GM23338 (cell line): Measurements from ENCODE around the gene DOCK11.

Experiments
- CTCF ChIP-seq, 2 experiments: fragments of 200-600 bp in 1 of 2; sonication (generic) in 1 of 2; conservative IDR thresholded peaks; 2 replicates each; pipeline versions ENCODE4 v1.5.1 to v1.6.1; 2016 to 2017; ENCODE audit warnings: antibody characterized with exemption in 2 of 2, low read depth in 2 of 2, mild to moderate bottlenecking in 2 of 2, moderate library complexity in 1 of 2
- ETS1 ChIP-seq: IDR thresholded peaks from 2 replicates; pipeline ENCODE4 v1.6.1; 2016; ENCODE audit warnings: antibody characterized with exemption
- EZH2 ChIP-seq: fragments of 200-600 bp; sonication (generic); IDR thresholded peaks from one replicate; pipeline ENCODE4 v1.8.0; 2017; ENCODE audit warnings: antibody characterized with exemption, mild to moderate bottlenecking, low read depth; ENCODE audit not compliant: unreplicated experiment
- EZH2phosphoT487 ChIP-seq: fragments of 200-600 bp; sonication (generic); IDR thresholded peaks from one replicate; pipeline ENCODE4 v1.8.1; 2018; ENCODE audit warnings: antibody characterized with exemption; ENCODE audit not compliant: unreplicated experiment
- REST ChIP-seq: IDR thresholded peaks from one replicate; pipeline ENCODE4 v1.6.1; 2018; ENCODE audit warnings: antibody characterized with exemption; ENCODE audit not compliant: unreplicated experiment
- ZNF331 ChIP-seq: fragments of 250-450 bp; sonication (Bioruptor Pico); IDR thresholded peaks from 2 replicates; pipeline ENCODE4 v1.5.0; 2020; ENCODE audit warnings: low read depth, mild to moderate bottlenecking, moderate library complexity

- TF ChIP-seq CTCF (conservative IDR thresholded peaks at IDR 0.05; ENCODE audit: low read depth in 2 of 2) = no peak
- TF ChIP-seq REST = no peak
- TF ChIP-seq ZNF331 = no peak
- no peak for TF ChIP-seq ETS1
- no peak for TF ChIP-seq EZH2
- TF ChIP-seq EZH2phosphoT487 = no peak
These were observed 1.1 kb downstream of the DOCK11 start for GRCh38 chrX:118496763-118497079.
